Head of caudate nucleus (tissue), 42 donors: ENCODE results near the gene WIZ.

ENCODE experiments used
- DNase-seq, 42 donors: peaks; one replicate each; pipeline versions ENCODE4 v3.0.0 to v3.0.0-alpha.2; 2020 to 2021; ENCODE audit warnings: mixed read lengths in 7 of 42
- intact Hi-C: fragments of 100-400 bp; cut with DNase I; formaldehyde crosslinking; loops from one replicate; pipeline ENCODE4 v1.15.0; 2022

The WIZ gene

GRCh38 chr19:15436012-15436825 lies 13.5 kb downstream of the WIZ start:
- no peak for DNase-seq
- intact Hi-C loops, result no loop called here

- intact Hi-C loops, result no loop called here
- no peak for DNase-seq
These were observed 16.2 kb downstream of the WIZ start for GRCh38 chr19:15433519-15434069.

- intact Hi-C loops, result no loop called here
- peak; percentile 77 to 98 (median 95) for DNase-seq
These were observed 16.9 kb downstream of the WIZ start for GRCh38 chr19:15432629-15433518.

- DNase-seq, result peak in 4 of 42 donors; percentile 22 to 47 (median 38)
- intact Hi-C loops, result no loop called here
These were observed 17.7 kb downstream of the WIZ start for GRCh38 chr19:15432018-15432494.

- DNase-seq, result no peak
- intact Hi-C loops, result no loop called here
These were observed 18.2 kb downstream of the WIZ start for GRCh38 chr19:15431396-15432017.

- intact Hi-C loops, result no loop called here
These were observed 19.1 kb downstream of the WIZ start for GRCh38 chr19:15430526-15431120.

GRCh38 chr19:15429825-15430467 lies 19.8 kb downstream of the WIZ start:
- no peak for DNase-seq
- intact Hi-C loops, result loop anchor here (10.0 kb wide), 2 partner anchors 125 to 165 kb away; no protein-coding TSS in a partner anchor

More at GRCh38 chr19:15430526-15431120, 19.1 kb downstream of the WIZ start:
- DNase-seq, result no peak

- DNase-seq, result no peak
- intact Hi-C loops, result loop anchor here (10.0 kb wide), 2 partner anchors 126 to 164 kb away; no protein-coding TSS in a partner anchor
These were observed 20.6 kb downstream of the WIZ start for GRCh38 chr19:15428956-15429824.

- intact Hi-C loops, result loop anchor here (10.0 kb wide), 2 partner anchors 127 to 163 kb away; no protein-coding TSS in a partner anchor
- no peak for DNase-seq
These were observed 21.7 kb downstream of the WIZ start for GRCh38 chr19:15427991-15428471.

- intact Hi-C loops, result loop anchor here (10.0 kb wide), 2 partner anchors 127 to 163 kb away; no protein-coding TSS in a partner anchor
- DNase-seq, result no peak
These were observed 22.4 kb downstream of the WIZ start for GRCh38 chr19:15427350-15427700.

GRCh38 chr19:15426485-15427349 lies 23.0 kb downstream of the WIZ start:
- no peak for DNase-seq
- intact Hi-C loops, result loop anchor here (10.0 kb wide), 2 partner anchors 128 to 162 kb away; no protein-coding TSS in a partner anchor

GRCh38 chr19:15425321-15425950 lies 24.3 kb downstream of the WIZ start:
- intact Hi-C loops, result loop anchor here (10.0 kb wide), 2 partner anchors 129 to 161 kb away; no protein-coding TSS in a partner anchor
- DNase-seq, result no peak

- intact Hi-C loops, result loop anchor here (10.0 kb wide), 2 partner anchors 130 to 160 kb away; no protein-coding TSS in a partner anchor
- no peak for DNase-seq
These were observed 25.0 kb downstream of the WIZ start for GRCh38 chr19:15424692-15425272.

- no peak for DNase-seq
These were observed 25.6 kb downstream of the WIZ start for GRCh38 chr19:15424121-15424520.

GRCh38 chr19:15423130-15423529 lies 26.6 kb downstream of the WIZ start:
- no peak for DNase-seq
- intact Hi-C loops, result loop anchor here (10.0 kb wide), 2 partner anchors 132 to 158 kb away; no protein-coding TSS in a partner anchor

More at GRCh38 chr19:15424121-15424520, 25.6 kb downstream of the WIZ start:
- intact Hi-C loops, result loop anchor here (10.0 kb wide), 2 partner anchors 131 to 159 kb away; no protein-coding TSS in a partner anchor
